Choroid plexus epithelial cell (primary cell): ENCODE results near the gene SH3GL3.

Source experiments
- DNase-seq: peaks from one replicate; pipeline ENCODE4 v3.0.0-alpha.2; 2010; ENCODE audit warnings: low read depth
- H3K4me3 ChIP-seq: 2 replicates; pipeline ENCODE4 v1.5.1; 2011; ENCODE audit warnings: low read depth, mild to moderate bottlenecking, control low read depth, low read length, moderate library complexity
- CTCF ChIP-seq: conservative IDR thresholded peaks from 2 replicates; pipeline ENCODE4 v1.5.1; 2011; ENCODE audit warnings: low read depth, mild to moderate bottlenecking, control low read depth, inconsistent platforms, low read length, moderate library complexity

The SH3GL3 gene

GRCh38 chr15:83604549-83604948 is 157.4 kb downstream of the SH3GL3 start:
- no peak for DNase-seq
- no peak overlapping the region for H3K4me3 ChIP-seq
- no peak for TF ChIP-seq CTCF

- H3K4me3 ChIP-seq: no peak overlapping the region
- peak; percentile 16 for DNase-seq
- no peak for TF ChIP-seq CTCF
These were observed 158.2 kb downstream of the SH3GL3 start for GRCh38 chr15:83605111-83605945.

- no peak overlapping the region for H3K4me3 ChIP-seq
- TF ChIP-seq CTCF: no peak
- no peak for DNase-seq
These were observed 163.0 kb downstream of the SH3GL3 start for GRCh38 chr15:83610132-83610531.

- no peak for DNase-seq
- no peak for TF ChIP-seq CTCF
These were observed 164.0 kb downstream of the SH3GL3 start for GRCh38 chr15:83610901-83611685.

GRCh38 chr15:83612226-83612625 is 165.1 kb downstream of the SH3GL3 start:
- TF ChIP-seq CTCF: no peak
- H3K4me3 ChIP-seq: no peak overlapping the region
- DNase-seq: no peak

More at GRCh38 chr15:83610901-83611685, 164.0 kb downstream of the SH3GL3 start:
- H3K4me3 ChIP-seq: no peak overlapping the region

GRCh38 chr15:83612898-83613635 is 165.9 kb downstream of the SH3GL3 start:
- no peak for TF ChIP-seq CTCF
- DNase-seq: no peak
- no peak overlapping the region for H3K4me3 ChIP-seq
